ENCODE data around the gene DPP6. TPM values are rescaled to one million over a fixed set of nuclear protein-coding genes. Genes with fewer than 3 reads are reported as not detected.

The DPP6 gene
- total and polyA plus RNA-seq, 2 of the 8 experiments (the other 6 are each of a cell fraction or from before 2014, with no cell fraction given): 4.7 to 6.8 TPM

- no peak overlapping the region for H3K23ac ChIP-seq (ENCODE audit: insufficient read length)
- WGBS, 2 experiments (ENCODE audit: extremely low coverage in 1 of 2, insufficient coverage in 1 of 2, insufficient read length in 1 of 2, insufficient replicate concordance in 2 of 2, low coverage in 1 of 2, low lambda C conversion rate in 2 of 2, missing lambda C conversion rate in 1 of 2): 81% methylated on average over 2 of the region's 2 CpGs; no CpG with 5 or more reads in 1 of the 2 experiments
- no peaks in the 10 kb centered on the region for H3K9me3 ChIP-seq (ENCODE audit: insufficient read depth in 2 of 2, low read depth in 1 of 2, low read length in 1 of 2)
- no peak overlapping the region for H2BK120ac ChIP-seq (replicated peaks; ENCODE audit: low read depth, low read length)
- no peak overlapping the region for H3K27ac ChIP-seq (ENCODE audit: low read depth, low read length)
- no peaks in the 10 kb centered on the region for H3K36me3 ChIP-seq (ENCODE audit: control insufficient read depth in 2 of 4, insufficient read depth in 4 of 4, low read length in 3 of 4)
- H2BK5ac ChIP-seq (ENCODE audit: low read depth, low read length): no peak overlapping the region
- no peak overlapping the region for H3K14ac ChIP-seq (ENCODE audit: insufficient read length)
- H4K8ac ChIP-seq (ENCODE audit: extremely low read depth, insufficient read depth, low read length): no peak overlapping the region
- H3K9ac ChIP-seq (replicated peaks in 1 of 4; ENCODE audit: extremely low read depth in 1 of 4, low read depth in 3 of 4, low read length in 3 of 4): no peak overlapping the region
- H3K4me1 ChIP-seq (replicated peaks in 1 of 4; ENCODE audit: control insufficient read depth in 3 of 4, insufficient read depth in 4 of 4, low read length in 3 of 4): no peaks in the 10 kb centered on the region
- no peaks in the 10 kb centered on the region for H4K20me1 ChIP-seq (replicated peaks in 1 of 2; ENCODE audit: control insufficient read depth in 1 of 2, insufficient read depth in 2 of 2, low read length in 2 of 2)
- H3K56ac ChIP-seq (replicated peaks; ENCODE audit: insufficient read length, low read depth, low read length): no peak overlapping the region
- H2BK12ac ChIP-seq (ENCODE audit: low read depth, low read length): no peak overlapping the region
- no peak overlapping the region for H2AFZ ChIP-seq (ENCODE audit: low read length)
- CTCF ChIA-PET (ENCODE audit: partially characterized antibody): interaction anchor here (0.8 to 2.2 kb wide), 4 partner anchors 21 to 158 kb away, joined by 3 to 9 read pairs (median 4); no protein-coding TSS in a partner anchor
- H3K4ac ChIP-seq (replicated peaks; ENCODE audit: insufficient read length, low read depth, low read length): no peak overlapping the region
- H3K27me3 ChIP-seq (replicated peaks in 1 of 4; ENCODE audit: control insufficient read depth in 3 of 4, extremely low read depth in 1 of 4, insufficient read depth in 3 of 4, low read length in 3 of 4): no peaks in the 10 kb centered on the region
- H4K5ac ChIP-seq (ENCODE audit: insufficient read length, low read depth, low read length): no peak overlapping the region
- H2AK5ac ChIP-seq (ENCODE audit: low read depth, low read length): no peak overlapping the region
- H2BK15ac ChIP-seq (ENCODE audit: low read length): no peak overlapping the region
- FAIRE-seq: no peak
- POLR2A ChIA-PET (ENCODE audit: partially characterized antibody): no interaction called here
- H3K4me3 ChIP-seq (ENCODE audit: extremely low read depth in 1 of 4, insufficient read depth in 2 of 4, low read depth in 3 of 4, low read length in 4 of 4): no peak overlapping the region
- no peak overlapping the region for H3K18ac ChIP-seq (ENCODE audit: extremely low read depth, low read length)
- H3K79me1 ChIP-seq (ENCODE audit: low read depth, low read length): no peaks in the 10 kb centered on the region
- no peaks in the 10 kb centered on the region; the same call in 1 of the 2 replicates for H3K23me2 ChIP-seq (ENCODE audit: low read depth, low read length)
- H4K91ac ChIP-seq (replicated peaks; ENCODE audit: insufficient read length, low read length): no peak overlapping the region
- DNase-seq (ENCODE audit: low read depth in 1 of 2, low spot score in 2 of 2): no peak
- H3K79me2 ChIP-seq (ENCODE audit: control insufficient read depth in 1 of 2, insufficient read depth in 2 of 2, low read length in 2 of 2): no peaks in the 10 kb centered on the region
- H2BK20ac ChIP-seq (ENCODE audit: low read length): no peak overlapping the region
- no peak overlapping the region for H3K4me2 ChIP-seq (ENCODE audit: insufficient read depth in 1 of 2, low read depth in 2 of 2, low read length in 2 of 2)
- TF ChIP-seq POLR2AphosphoS5 (IDR thresholded peaks at IDR 0.05; ENCODE audit: low read depth, low read length) (no peak), KDM1A (IDR thresholded peaks at IDR 0.05; ENCODE audit: borderline replicate concordance, low read length) (no peak), ATF2 (IDR thresholded peaks at IDR 0.05; ENCODE audit: low read length) (no peak), ASH2L (IDR thresholded peaks at IDR 0.05; ENCODE audit: low read length) (no peak), TBP (IDR thresholded peaks at IDR 0.05; ENCODE audit: low read depth, low read length) (no peak), FOSL1 (IDR thresholded peaks at IDR 0.05; ENCODE audit: insufficient read depth, low read depth, low read length) (no peak), CEBPB (IDR thresholded peaks at IDR 0.05; ENCODE audit: low read depth, low read length) (no peak), RBBP5 (IDR thresholded peaks at IDR 0.05; ENCODE audit: borderline replicate concordance, low read depth, low read length) (no peak), POU5F1 (IDR thresholded peaks at IDR 0.05; ENCODE audit: low read depth, low read length) (no peak), BRCA1 (IDR thresholded peaks at IDR 0.05; ENCODE audit: low read depth, low read length) (no peak), SAP30 (IDR thresholded peaks at IDR 0.05; ENCODE audit: insufficient read depth, insufficient replicate concordance, low read length) (no peak)
These were observed 774.8 kb downstream of the DPP6 start for GRCh38 chr7:154827007-154827406.
